CD4-positive, alpha-beta T cell treated with Interleukin-17A for 4 hours (primary cell): ENCODE results near the gene KRT4.
"Not testable (repeated sequence)": the region's sequence is repeated elsewhere in the genome, so short reads cannot be mapped to it uniquely, and the experiment has no call there.

Experiments
- DNase-seq: peaks from one replicate; pipeline ENCODE4 v3.0.0-alpha.2; 2020; ENCODE audit warnings: mixed read lengths

Gene KRT4

GRCh38 chr12:52807544-52808470 is 6.1 kb downstream of the KRT4 start:
- DNase-seq = no peak

DNA sequence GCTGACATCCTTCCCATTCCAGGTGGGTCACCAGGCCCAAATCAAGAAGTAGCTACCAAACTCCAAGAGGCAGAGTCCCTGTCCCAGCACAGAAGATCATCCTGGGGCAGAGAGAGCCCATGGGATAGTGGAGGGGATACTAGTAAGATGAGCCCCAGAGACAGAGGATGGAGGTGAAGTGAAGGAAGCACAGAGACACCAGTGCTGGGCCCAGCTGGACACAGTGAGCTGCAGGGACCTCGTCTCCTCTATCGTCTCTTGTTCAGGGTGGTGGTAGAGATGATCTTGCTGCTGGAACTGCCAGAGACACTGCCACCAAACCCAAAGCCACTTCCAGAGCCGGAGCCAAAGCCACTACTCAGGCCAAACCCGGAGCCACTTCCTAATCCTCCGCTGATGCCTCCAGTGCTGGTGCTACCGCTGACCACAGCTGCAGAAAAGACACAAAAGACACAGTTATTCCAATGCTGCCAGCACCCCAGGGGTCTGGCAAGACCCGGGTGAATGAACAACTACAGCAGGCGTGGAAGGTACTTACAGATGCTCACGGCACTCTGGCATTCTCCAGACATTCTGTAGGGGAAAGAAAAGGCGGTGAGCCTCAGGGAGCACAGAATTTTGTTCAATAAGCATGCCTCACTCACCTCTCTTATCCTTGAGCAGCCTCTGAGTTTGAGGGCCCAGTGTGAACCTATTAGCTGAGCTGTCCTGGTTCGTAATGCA is 6.9 kb downstream of the KRT4 start:
- DNase-seq = no peak

DNA sequence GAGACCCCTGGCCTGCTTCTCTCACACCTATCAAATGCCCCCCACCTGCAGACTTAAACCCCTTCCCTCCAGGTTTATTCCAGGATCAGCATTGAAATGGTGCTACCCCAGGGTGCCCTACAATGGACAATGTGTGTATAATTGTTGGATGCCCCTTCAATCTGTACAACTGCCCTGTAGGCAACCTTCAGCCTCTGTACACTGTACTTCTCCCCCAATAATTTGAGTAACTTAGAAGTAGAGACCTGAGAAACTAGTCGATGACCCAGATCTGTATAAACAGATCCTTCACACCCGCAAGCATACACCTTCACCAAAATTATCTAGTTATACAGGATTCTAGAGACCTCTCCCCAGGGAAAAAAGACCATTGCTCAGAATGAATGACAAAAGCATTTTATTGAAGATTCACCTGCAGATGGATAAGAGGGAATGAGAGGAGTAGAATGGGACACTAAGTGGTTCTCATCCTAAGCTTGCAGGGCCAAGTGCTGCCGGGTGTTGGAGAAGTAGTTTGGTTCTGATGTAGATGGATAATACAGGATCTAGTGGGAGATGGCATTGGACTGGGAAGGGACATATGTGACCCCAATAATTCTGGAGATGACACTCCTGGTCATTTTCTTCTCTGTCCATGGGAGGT is 7.6 kb downstream of the KRT4 start:
- DNase-seq = no peak

- no peak for DNase-seq
Observed at GRCh38 chr12:52805739-52806138, 8.2 kb downstream of the KRT4 start.

- no peak for DNase-seq
Observed at GRCh38 chr12:52805000-52805399, 8.9 kb downstream of the KRT4 start.

GRCh38 chr12:52802442-52802841 is 11.5 kb downstream of the KRT4 start:
- no peak for DNase-seq

DNA sequence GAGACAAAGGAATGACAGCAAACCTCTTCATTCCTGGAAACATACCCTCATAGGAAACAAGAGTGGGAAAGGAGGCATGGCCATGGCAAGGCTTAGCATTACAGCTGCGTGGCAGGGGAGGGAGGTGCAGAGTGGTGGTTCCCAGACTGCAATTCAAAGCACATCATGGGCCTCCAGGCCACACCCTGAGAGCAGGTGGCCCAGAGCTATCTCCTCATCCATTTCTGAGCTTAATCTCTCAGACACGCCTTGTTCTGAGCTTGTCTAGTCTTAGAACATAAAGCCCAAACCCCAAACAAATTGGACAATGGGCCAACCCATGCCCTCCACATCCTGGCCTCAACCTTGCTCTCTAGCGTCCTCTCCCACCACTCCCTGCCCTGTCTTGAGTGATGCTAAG is 12.1 kb downstream of the KRT4 start:
- no peak for DNase-seq

DNA sequence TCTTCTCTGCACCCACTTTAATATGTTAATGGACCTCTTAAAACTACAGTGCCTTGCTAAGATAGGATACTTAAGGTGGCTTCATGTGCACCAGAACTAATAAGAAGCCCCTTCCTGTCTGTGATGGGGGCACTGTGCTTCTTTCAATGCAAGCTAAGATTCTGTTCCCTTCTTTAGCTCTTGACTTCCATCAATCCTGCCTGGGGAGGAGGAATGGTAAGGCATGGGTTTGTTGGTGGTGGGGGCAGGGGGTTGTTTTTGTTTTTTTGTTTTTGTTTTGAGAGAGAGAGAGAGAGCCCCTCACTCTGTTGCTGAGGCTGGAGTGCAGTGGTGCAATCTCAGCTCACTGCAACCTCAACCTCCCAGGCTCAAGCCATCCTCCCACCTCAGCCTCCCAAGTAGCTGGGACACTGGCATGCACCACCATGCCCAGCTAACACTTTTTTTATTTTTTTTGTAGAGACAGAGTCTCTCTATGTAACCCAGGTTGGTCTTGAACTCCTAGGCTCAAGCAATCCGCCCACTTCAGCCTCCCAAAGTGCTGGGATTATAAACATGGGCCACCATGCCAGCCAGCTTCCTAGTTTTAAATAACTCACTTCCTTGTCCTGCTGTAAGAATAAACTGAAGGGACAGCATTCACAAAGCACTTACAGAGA is 13.5 kb downstream of the KRT4 start:
- no peak for DNase-seq

- DNase-seq = no peak
Observed at GRCh38 chr12:52799505-52800211, 14.3 kb downstream of the KRT4 start.

DNA sequence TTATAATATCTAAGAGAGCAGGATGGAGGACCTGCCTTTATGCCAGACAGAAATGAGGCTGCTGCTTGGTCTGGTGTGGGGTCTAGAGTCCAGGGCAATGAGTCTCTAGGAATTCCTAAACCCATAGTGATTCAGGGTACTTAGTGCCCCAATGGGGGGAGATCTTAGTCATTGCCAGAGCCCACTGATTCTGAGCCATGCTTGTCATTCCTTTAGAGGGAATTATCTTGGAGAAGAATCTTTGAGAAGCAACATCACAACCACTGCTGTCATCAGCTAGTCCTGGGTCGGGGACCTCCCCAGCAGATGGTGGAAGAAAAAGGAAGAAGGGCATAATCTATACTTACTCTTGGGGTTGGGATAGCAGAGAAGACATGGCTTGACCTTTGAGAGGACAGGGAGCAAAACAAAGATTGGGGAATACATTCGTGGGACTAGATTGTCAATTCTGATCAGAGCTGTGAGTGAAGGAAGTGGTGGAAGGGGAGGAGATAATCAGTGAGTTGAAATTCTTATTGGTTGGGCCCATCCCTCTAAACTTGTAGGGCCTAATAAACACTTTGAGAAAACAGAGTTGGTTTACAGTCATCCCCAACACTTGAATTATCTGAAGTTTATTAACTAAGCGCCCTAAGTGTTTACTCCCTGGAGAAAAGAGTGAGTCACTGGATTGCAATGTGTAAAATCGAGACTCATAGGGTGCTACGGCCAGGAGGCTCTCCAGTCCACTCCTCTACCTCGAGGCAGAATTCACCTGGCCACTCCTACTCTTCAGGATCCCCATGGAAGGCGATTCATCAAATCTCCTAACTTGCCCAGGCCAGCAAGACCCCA is 15.0 kb downstream of the KRT4 start:
- no peak for DNase-seq

GRCh38 chr12:52798003-52798670 is 15.8 kb downstream of the KRT4 start:
- DNase-seq = no peak

DNA sequence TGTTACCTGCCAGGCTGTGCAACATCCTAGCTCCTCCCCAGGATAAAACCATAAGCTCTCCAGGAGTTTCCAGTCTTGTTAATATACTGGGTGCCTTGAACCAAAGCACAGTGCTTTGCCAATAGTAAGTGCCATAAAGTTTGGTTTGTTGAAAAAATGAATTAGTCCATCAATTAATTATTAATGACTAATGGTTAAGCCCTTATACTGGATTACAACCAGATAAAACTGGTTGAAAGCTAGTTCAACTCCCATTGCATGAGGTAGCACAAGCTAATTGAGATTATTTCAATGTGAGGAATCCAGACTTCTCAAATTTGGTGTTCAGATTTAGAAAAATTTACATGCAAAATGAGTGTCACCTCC is 16.4 kb downstream of the KRT4 start:
- no peak for DNase-seq

- DNase-seq = no peak
Observed at GRCh38 chr12:52796839-52797528, 16.9 kb downstream of the KRT4 start.

GRCh38 chr12:52796429-52796794 is 17.5 kb downstream of the KRT4 start:
- DNase-seq = no peak

GRCh38 chr12:52795694-52796428 is 18.1 kb downstream of the KRT4 start, which contains the start of gene KRT3:
KRT3 (minus strand) TSS chr12:52796117; CDS start chr12:52796042, 75 bp downstream.
- no peak for DNase-seq

DNA sequence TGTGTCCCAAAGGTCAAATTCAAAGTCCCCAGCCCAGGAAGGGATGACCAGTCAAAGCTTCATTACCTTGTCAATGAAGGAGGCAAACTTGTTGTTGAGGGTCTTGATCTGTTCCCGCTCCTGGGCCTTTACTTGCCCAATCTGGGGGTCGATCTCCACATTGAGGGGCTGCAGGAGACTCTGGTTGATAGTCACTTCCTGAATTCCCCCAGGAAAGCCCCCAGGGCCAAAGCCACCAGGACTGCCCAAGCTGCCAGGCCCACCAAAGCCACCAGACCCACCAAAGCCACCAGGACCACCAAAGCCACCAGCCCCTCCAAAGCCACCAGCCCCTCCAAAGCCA is 18.6 kb downstream of the KRT4 start:
- DNase-seq = not testable (repeated sequence)

DNA sequence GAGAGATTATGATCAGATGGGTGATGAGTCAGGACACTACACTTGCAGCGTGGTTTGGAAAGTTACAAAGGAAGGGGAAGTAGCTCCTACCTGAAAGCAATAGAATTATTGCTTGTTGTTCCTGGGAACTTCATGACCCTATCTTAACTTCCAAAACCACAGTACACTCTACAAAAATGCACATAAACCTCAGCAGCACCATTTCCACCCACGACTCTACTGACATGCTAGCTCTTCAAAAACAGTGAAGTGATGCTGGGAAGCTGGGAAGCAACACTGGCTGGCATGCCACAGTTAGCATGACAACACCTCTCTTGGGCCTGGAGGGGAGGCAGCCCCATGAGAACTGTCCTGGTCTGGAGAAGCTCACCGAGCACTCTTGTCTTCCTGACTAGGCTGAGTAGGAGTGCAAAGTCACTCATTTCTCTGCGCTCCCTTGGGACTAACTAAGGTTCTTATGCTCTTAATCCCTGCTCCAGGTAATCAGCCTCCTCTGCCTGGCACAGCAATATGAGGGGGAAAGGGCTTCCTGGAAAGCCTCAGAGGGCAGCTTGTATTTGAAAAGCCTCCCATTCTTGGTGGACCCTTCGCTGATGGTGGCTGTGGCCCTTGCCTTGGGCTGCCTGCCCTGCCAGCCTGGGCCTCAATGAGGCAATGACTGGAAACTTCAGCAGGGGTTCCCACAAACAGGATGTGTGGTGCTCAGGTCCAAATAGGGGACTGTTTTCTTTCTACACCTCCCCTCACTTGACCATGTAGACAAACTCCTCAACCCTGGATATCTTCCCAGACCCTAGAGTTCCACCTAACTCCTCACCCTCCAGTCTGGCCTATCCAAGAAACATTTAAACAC is 19.2 kb downstream of the KRT4 start:
- DNase-seq = no peak

GRCh38 chr12:52792185-52793029 is 21.5 kb downstream of the KRT4 start:
- DNase-seq = no peak
